A549 (cell line): Measurements from ENCODE around the gene ADCK2. TPM values are rescaled to one million over a fixed set of nuclear protein-coding genes. Genes with fewer than 3 reads are reported as not detected.

ENCODE experiments used
- ATAC-seq, 2 experiments: fragments of 200-7000 bp in 1 of 2; fragments of >200 bp in 1 of 2; cut with Nextera tagmentation in 1 of 2; cut with Tn5 transposase in 1 of 2; 3 replicates each; pipeline versions ENCODE4 v1.8.0 to v1.9.1; 2018 to 2020; ENCODE audit warnings: mild to moderate bottlenecking in 1 of 2, moderate library complexity in 1 of 2
- CTCF ChIA-PET: fragments of 300-600 bp; sonication (Branson Sonifier 250); formaldehyde crosslinking; extraction: SDS; loops from one replicate; lab custom pipeline; 2021; ENCODE audit warnings: antibody characterized with exemption, inconsistent platforms; lab: Yijun Ruan, JAX
- POLR2A ChIA-PET: fragments of 350-600 bp; formaldehyde crosslinking; extraction: SDS; loops from one replicate; lab custom pipeline; 2021; ENCODE audit warnings: antibody characterized with exemption, inconsistent platforms; lab: Yijun Ruan, JAX
- DNase-seq, 2 experiments: peaks; one replicate each; pipeline versions ENCODE4 v3.0.0 to v3.0.0-alpha.2; 2011 to 2016; ENCODE audit warnings: low read depth in 1 of 2, low spot score in 1 of 2
- FAIRE-seq: peaks from 2 replicates; lab custom pipeline; 2011; peaks lifted over from hg19 to GRCh38; lab: Jason Lieb, UNC
- H3K27ac ChIP-seq, 2 experiments: fragments of >200 bp; sonication (Bioruptor Twin); formaldehyde crosslinking; 3 replicates each; pipeline ENCODE4 v1.5.1; 2016 to 2017
- H3K4me1 ChIP-seq: fragments of >200 bp; sonication (Bioruptor Twin); formaldehyde crosslinking; 3 replicates; pipeline ENCODE4 v1.6.1; 2016
- H3K4me2 ChIP-seq: fragments of >200 bp; sonication (Bioruptor Twin); formaldehyde crosslinking; 3 replicates; pipeline ENCODE4 v1.6.1; 2016
- H3K4me3 ChIP-seq: fragments of >200 bp; sonication (Bioruptor Twin); formaldehyde crosslinking; 3 replicates; pipeline ENCODE4 v1.5.1; 2016
- H3K9me3 ChIP-seq: fragments of >200 bp; sonication (Bioruptor Twin); formaldehyde crosslinking; 3 replicates; pipeline ENCODE4 v1.6.1; 2016
- CEBPB ChIP-seq, 2 experiments: fragments of >200 bp in 1 of 2; sonication (Bioruptor Twin) in 1 of 2; formaldehyde crosslinking in 1 of 2; IDR thresholded peaks; 2 replicates each; pipeline ENCODE4 v1.6.1; 2012 to 2016
- CHD2 ChIP-seq: fragments of 150-350 bp; IDR thresholded peaks from 2 replicates; pipeline ENCODE4 v1.6.1; 2014; ENCODE audit warnings: low read length; ENCODE audit not compliant: partially characterized antibody
- E2F6 ChIP-seq: IDR thresholded peaks from 2 replicates; pipeline ENCODE4 v1.6.1; 2012; ENCODE audit warnings: low read depth, borderline replicate concordance
- ELK1 ChIP-seq: fragments of 150-350 bp; IDR thresholded peaks from 2 replicates; pipeline ENCODE4 v1.6.1; 2014; ENCODE audit warnings: low read depth, mild to moderate bottlenecking, low read length
- EP300 ChIP-seq, 2 experiments: fragments of >200 bp; sonication (Bioruptor Twin); formaldehyde crosslinking; IDR thresholded peaks; 2 replicates in 1 of 2; 3 replicates in 1 of 2; pipeline ENCODE4 v1.6.1; 2016 to 2017
- FOSL2 ChIP-seq, 2 experiments: fragments of 450-650 bp in 1 of 2; fragments of >200 bp in 1 of 2; sonication (Bioruptor Twin) in 1 of 2; formaldehyde crosslinking; IDR thresholded peaks; 2 replicates each; pipeline versions ENCODE4 v1.5.0 to v1.6.1; 2016 to 2020; ENCODE audit warnings: mild to moderate bottlenecking in 1 of 2, moderate library complexity in 1 of 2
- FOXS1 ChIP-seq: fragments of 250-450 bp; sonication (Bioruptor Pico); IDR thresholded peaks from 2 replicates; pipeline ENCODE4 v1.5.0; 2020; ENCODE audit warnings: mild to moderate bottlenecking, moderate library complexity
- GATA3 ChIP-seq: IDR thresholded peaks from 2 replicates; pipeline ENCODE4 v1.6.1; 2012; ENCODE audit warnings: borderline replicate concordance
- HES2 ChIP-seq: fragments of >200 bp; sonication (Bioruptor Twin); formaldehyde crosslinking; IDR thresholded peaks from 2 replicates; pipeline ENCODE4 v1.6.1; 2016
- HEYL ChIP-seq: fragments of 250-450 bp; sonication (Bioruptor Pico); IDR thresholded peaks from 2 replicates; pipeline ENCODE4 v1.8.0; 2021; ENCODE audit warnings: mild to moderate bottlenecking, moderate library complexity
- HMGXB4 ChIP-seq: fragments of 250-450 bp; sonication (Bioruptor Pico); IDR thresholded peaks from 2 replicates; pipeline ENCODE4 v1.5.0; 2021; ENCODE audit warnings: mild to moderate bottlenecking, moderate library complexity, borderline replicate concordance
- HOXA7 ChIP-seq: fragments of 250-450 bp; sonication (Bioruptor Pico); IDR thresholded peaks from 2 replicates; pipeline ENCODE4 v1.5.0; 2020; ENCODE audit warnings: mild to moderate bottlenecking, moderate library complexity
- HOXB13 ChIP-seq: fragments of 250-450 bp; sonication (Bioruptor Pico); IDR thresholded peaks from 2 replicates; pipeline ENCODE4 v1.5.0; 2020; ENCODE audit warnings: low read depth, mild to moderate bottlenecking, moderate library complexity
- HOXB5 ChIP-seq: fragments of 250-450 bp; sonication (Bioruptor Pico); IDR thresholded peaks from 2 replicates; pipeline ENCODE4 v1.5.0; 2020; ENCODE audit warnings: mild to moderate bottlenecking, moderate library complexity
- JUNB ChIP-seq: fragments of >200 bp; sonication (Bioruptor Twin); formaldehyde crosslinking; IDR thresholded peaks from 2 replicates; pipeline ENCODE4 v1.6.1; 2016
- KDM1A ChIP-seq: fragments of 200-600 bp; sonication (generic); IDR thresholded peaks from 2 replicates; pipeline ENCODE4 v1.6.1; 2016; ENCODE audit warnings: low read depth, mild to moderate bottlenecking
- KDM5A ChIP-seq: fragments of 200-600 bp; sonication (generic); IDR thresholded peaks from 2 replicates; pipeline ENCODE4 v1.6.1; 2016; ENCODE audit warnings: antibody characterized with exemption, mild to moderate bottlenecking
- MAFK ChIP-seq: fragments of 450-650 bp; IDR thresholded peaks from 2 replicates; pipeline ENCODE4 v1.6.1; 2014; ENCODE audit not compliant: partially characterized antibody
- MAZ ChIP-seq: fragments of 150-350 bp; IDR thresholded peaks from 2 replicates; pipeline ENCODE4 v1.6.1; 2014; ENCODE audit warnings: antibody characterized with exemption, low read depth, low read length, borderline replicate concordance
- NR3C1 ChIP-seq: fragments of >200 bp; sonication (Bioruptor Twin); formaldehyde crosslinking; IDR thresholded peaks from 3 replicates; pipeline ENCODE4 v1.6.1; 2017
- PBX3 ChIP-seq: IDR thresholded peaks from 2 replicates; pipeline ENCODE4 v1.6.1; 2012
- POLR2AphosphoS2 ChIP-seq: conservative IDR thresholded peaks from 2 replicates; pipeline ENCODE4 v1.6.1; 2012; ENCODE audit warnings: low read length, improper control_type of control experiment, inconsistent platforms
- RAD21 ChIP-seq, 2 experiments: fragments of >200 bp in 1 of 2; sonication (Bioruptor Twin) in 1 of 2; formaldehyde crosslinking in 1 of 2; IDR thresholded peaks in 1 of 2; conservative IDR thresholded peaks in 1 of 2; 2 replicates in 1 of 2; 3 replicates in 1 of 2; pipeline ENCODE4 v1.6.1; 2012 to 2018; ENCODE audit warnings: inconsistent platforms in 1 of 2
- RCOR1 ChIP-seq: fragments of 150-350 bp; IDR thresholded peaks from 2 replicates; pipeline ENCODE4 v1.6.1; 2014; ENCODE audit warnings: antibody characterized with exemption, low read length, low read depth
- SMC3 ChIP-seq: fragments of >200 bp; sonication (Bioruptor Twin); formaldehyde crosslinking; IDR thresholded peaks from 3 replicates; pipeline ENCODE4 v1.6.1; 2018; ENCODE audit warnings: inconsistent platforms
- TFCP2L1 ChIP-seq: fragments of 250-450 bp; sonication (Bioruptor Pico); IDR thresholded peaks from 2 replicates; pipeline ENCODE4 v1.5.0; 2021; ENCODE audit warnings: mild to moderate bottlenecking
- USF2 ChIP-seq: fragments of 450-650 bp; IDR thresholded peaks from 2 replicates; pipeline ENCODE4 v1.6.1; 2014; ENCODE audit warnings: antibody characterized with exemption
- ZC3H11A ChIP-seq: fragments of 450-650 bp; IDR thresholded peaks from 2 replicates; pipeline ENCODE4 v1.6.1; 2014; ENCODE audit warnings: antibody characterized with exemption, mild to moderate bottlenecking
- ZSCAN20 ChIP-seq: fragments of 250-450 bp; sonication (Bioruptor Pico); IDR thresholded peaks from 2 replicates; pipeline ENCODE4 v1.8.0; 2022; ENCODE audit warnings: mild to moderate bottlenecking, moderate library complexity
- WGBS: methylation state at CpG from one replicate; pipeline ENCODE4 v1.1.6; 2017; ENCODE audit errors: missing lambda C conversion rate; 5-methylcytosine and 5-hydroxymethylcytosine counted together
- polyA plus RNA-seq, 4 experiments: library from polyadenylated mRNA; depleted of rRNA in 3 of 4; stranded (reverse); fragments of >200 nt; fragmentation: RNase III in 1 of 4; extraction: RNeasy Plus Mini Kit Qiagen cat#74134 plus additional on column Dnase treatment in 1 of 4; gene quantifications; 2 replicates in 3 of 4; 3 replicates in 1 of 4; pipeline ENCODE4 v1.2.3, GENCODE V29; 2011 to 2017

The ADCK2 gene
- polyA plus RNA-seq, 2 of the 4 experiments (the other 2 are of a cell fraction), result 13.1 to 13.9 TPM

- H3K4me1 ChIP-seq, result peaks cover 13% of the 10 kb centered on the region; the same call in 1 of the 3 replicates
- TF ChIP-seq FOSL2 (IDR thresholded peaks at IDR 0.05) (no peak), FOSL2 (CRISPR knock-in tag; IDR thresholded peaks at IDR 0.05) (no peak), MAZ (no peak), FOXS1 (CRISPR knock-in tag) (no peak), KDM5A (no peak), E2F6 (no peak), POLR2AphosphoS2 (no peak), HES2 (no peak), TFCP2L1 (CRISPR knock-in tag) (no peak), CHD2 (no peak), GATA3 (no peak), KDM1A (no peak), SMC3 (no peak), ZC3H11A (no peak), ZSCAN20 (CRISPR knock-in tag) (no peak)
- TF ChIP-seq, all 56 proteins: peak for 0
- no peak for FAIRE-seq
- no peak for DNase-seq
- Histone ChIP-seq H3K4me3 (no peak overlapping the region), H3K27ac (no peak overlapping the region), H3K4me2 (no peak overlapping the region), H3K9me3 (no peaks in the 10 kb centered on the region)
- CTCF ChIA-PET, result interaction anchor here (1.2 kb wide), 1 partner anchor 160 kb away, joined by 5 read pairs; no protein-coding TSS in a partner anchor
- no peak for ATAC-seq
- 92% methylated on average over 20 of the region's 20 CpGs for WGBS
- POLR2A ChIA-PET, result no interaction called here
These were observed 5.5 kb downstream of the ADCK2 start for GRCh38 chr7:140678081-140678815.

GRCh38 chr7:140678816-140679130 lies 6.0 kb downstream of the ADCK2 start:
- no peak overlapping the region for H3K27ac ChIP-seq
- no peak overlapping the region for H3K4me2 ChIP-seq
- ChIA-PET POLR2A (interaction anchor here (0.5 kb wide), 1 partner anchor 38 kb away, joined by 3 read pairs; the partner anchor contains the start of gene DENND2A), CTCF (interaction anchor here (1.2 kb wide), 1 partner anchor 161 kb away, joined by 5 read pairs; no protein-coding TSS in a partner anchor)
- DNase-seq (no peak), ATAC-seq (no peak)
- 93% methylated on average over 5 of the region's 7 CpGs for WGBS
- no peak overlapping the region for H3K4me3 ChIP-seq
- TF ChIP-seq MAFK (no peak), ZC3H11A (no peak), HOXA7 (CRISPR knock-in tag) (no peak), RCOR1 (no peak), USF2 (no peak), RAD21 (conservative IDR thresholded peaks at IDR 0.05 in 1 of 2, IDR thresholded peaks at IDR 0.05 in 1 of 2) (no peak), NR3C1 (no peak)
- TF ChIP-seq, all 56 proteins: peak for 0
- no peak for FAIRE-seq
- no peaks in the 10 kb centered on the region for H3K9me3 ChIP-seq
- peaks cover 11% of the 10 kb centered on the region; the same call in 1 of the 3 replicates for H3K4me1 ChIP-seq

- no peak overlapping the region for H3K4me3 ChIP-seq
- no peak for TF ChIP-seq KDM1A
- no peak for TF ChIP-seq ELK1
- TF ChIP-seq PBX3, result no peak
- TF ChIP-seq CEBPB (IDR thresholded peaks at IDR 0.05), result no peak
- TF ChIP-seq HOXB5 (CRISPR knock-in tag), result no peak
- TF ChIP-seq HOXB13 (CRISPR knock-in tag), result no peak
- TF ChIP-seq JUNB, result no peak
- TF ChIP-seq EP300 (IDR thresholded peaks at IDR 0.05), result no peak
- TF ChIP-seq MAFK, result no peak
- no peak for TF ChIP-seq HMGXB4 (CRISPR knock-in tag)
- no peak for TF ChIP-seq TFCP2L1 (CRISPR knock-in tag)
- TF ChIP-seq HEYL (CRISPR knock-in tag), result no peak
These were observed 6.4 kb downstream of the ADCK2 start for GRCh38 chr7:140679186-140679585.

More at GRCh38 chr7:140679186-140679585, 6.4 kb downstream of the ADCK2 start:
- Histone ChIP-seq H3K4me1 (peaks cover 6% of the 10 kb centered on the region; the same call in 1 of the 3 replicates), H3K4me2 (no peak overlapping the region), H3K27ac (no peak overlapping the region), H3K9me3 (no peaks in the 10 kb centered on the region)
- FAIRE-seq, result no peak
- no peak for DNase-seq
- WGBS, result 91% methylated on average over 9 of the region's 9 CpGs
- ChIA-PET CTCF (interaction anchor here (1.2 kb wide), 1 partner anchor 161 kb away, joined by 5 read pairs; no protein-coding TSS in a partner anchor), POLR2A (interaction anchor here (0.5 kb wide), 1 partner anchor 38 kb away, joined by 3 read pairs; the partner anchor contains the start of gene DENND2A)
- no peak for ATAC-seq
